ENCODE data around the gene DCAF8. TPM values are rescaled to one million over a fixed set of nuclear protein-coding genes. Genes with fewer than 3 reads are reported as not detected.

Gene DCAF8
- total RNA-seq, 1 experiment from 2014 or later, result 143 TPM

- H3K4me3 Mint-ChIP-seq, result no peak overlapping the region
- H3K27ac Mint-ChIP-seq, result no peak overlapping the region; the same call in 1 of the 2 replicates
- H3K4me1 Mint-ChIP-seq, result peaks cover 64% of the 10 kb centered on the region
- ChIA-PET POLR2A (interaction anchor here (0.7 kb wide), 1 partner anchor 56 kb away, joined by 8 read pairs; no protein-coding TSS in a partner anchor), CTCF (interaction anchor here (1.4 to 5.4 kb wide), 14 partner anchors 10 to 209 kb away, joined by 4 to 71 read pairs (median 11); partner anchors contain the start of genes ATP1A2 and CASQ1)
- peaks cover 19% of the 10 kb centered on the region for H3K27me3 Mint-ChIP-seq (ENCODE audit: low read depth)
- H3K9me3 Mint-ChIP-seq, result no peaks in the 10 kb centered on the region
- no peak for DNase-seq (ENCODE audit: low spot score)
- no peaks in the 10 kb centered on the region for H3K36me3 Mint-ChIP-seq
- no peak for TF ChIP-seq MYBL2 (CRISPR knock-in tag; IDR thresholded peaks at IDR 0.05)
- TF ChIP-seq AR (CRISPR knock-in tag; IDR thresholded peaks at IDR 0.05), result no peak
- no peak for TF ChIP-seq MLX (CRISPR knock-in tag; IDR thresholded peaks at IDR 0.05)
- TF ChIP-seq USF1 (CRISPR knock-in tag; IDR thresholded peaks at IDR 0.05), result no peak
- ATAC-seq, result no peak
These were observed 94.3 kb downstream of the DCAF8 start for GRCh38 chr1:160168016-160168415.

GRCh38 chr1:160167580-160167979 is 94.8 kb downstream of the DCAF8 start:
- H3K36me3 Mint-ChIP-seq, result no peaks in the 10 kb centered on the region
- POLR2A ChIA-PET, result interaction anchor here (0.7 kb wide), 1 partner anchor 55 kb away, joined by 8 read pairs; no protein-coding TSS in a partner anchor
- DNase-seq (ENCODE audit: low spot score) (no peak), ATAC-seq (no peak; the same call in 1 of the 2 replicates)
- H3K27ac Mint-ChIP-seq, result no peak overlapping the region
- H3K4me1 Mint-ChIP-seq, result peaks cover 61% of the 10 kb centered on the region
- peaks cover 15% of the 10 kb centered on the region for H3K27me3 Mint-ChIP-seq (ENCODE audit: low read depth)
- H3K9me3 Mint-ChIP-seq, result no peaks in the 10 kb centered on the region
- H3K4me3 Mint-ChIP-seq, result no peak overlapping the region
- CTCF ChIA-PET, result interaction anchor here (0.7 to 5.4 kb wide), 16 partner anchors 9 to 163 kb away, joined by 3 to 71 read pairs (median 7); partner anchors contain the start of genes ATP1A2, ATP1A4 and CASQ1
- TF ChIP-seq ATF3 (CRISPR knock-in tag; conservative IDR thresholded peaks at IDR 0.05) (no peak), ZNF425 (CRISPR knock-in tag; conservative IDR thresholded peaks at IDR 0.05) (no peak), E2F4 (CRISPR knock-in tag; IDR thresholded peaks at IDR 0.05; ENCODE audit: borderline replicate concordance, low read depth) (no peak), FOXP1 (CRISPR knock-in tag; IDR thresholded peaks at IDR 0.05; ENCODE audit: borderline replicate concordance) (no peak), ZNF512 (CRISPR knock-in tag; IDR thresholded peaks at IDR 0.05; ENCODE audit: borderline replicate concordance) (no peak), ZNF263 (CRISPR knock-in tag; IDR thresholded peaks at IDR 0.05; ENCODE audit: low read depth) (no peak), ZNF416 (CRISPR knock-in tag; IDR thresholded peaks at IDR 0.05) (no peak), NR3C1 (CRISPR knock-in tag; conservative IDR thresholded peaks at IDR 0.05; ENCODE audit: low read depth) (no peak), NR1H2 (CRISPR knock-in tag; IDR thresholded peaks at IDR 0.05) (no peak), JAZF1 (CRISPR knock-in tag; IDR thresholded peaks at IDR 0.05) (no peak), CDX4 (CRISPR knock-in tag; IDR thresholded peaks at IDR 0.05; ENCODE audit: borderline replicate concordance) (no peak), MLX (CRISPR knock-in tag; IDR thresholded peaks at IDR 0.05) (no peak), TEAD4 (CRISPR knock-in tag; IDR thresholded peaks at IDR 0.05) (no peak), GABPB1 (CRISPR knock-in tag; IDR thresholded peaks at IDR 0.05) (no peak)
- TF ChIP-seq, protein P1, sequence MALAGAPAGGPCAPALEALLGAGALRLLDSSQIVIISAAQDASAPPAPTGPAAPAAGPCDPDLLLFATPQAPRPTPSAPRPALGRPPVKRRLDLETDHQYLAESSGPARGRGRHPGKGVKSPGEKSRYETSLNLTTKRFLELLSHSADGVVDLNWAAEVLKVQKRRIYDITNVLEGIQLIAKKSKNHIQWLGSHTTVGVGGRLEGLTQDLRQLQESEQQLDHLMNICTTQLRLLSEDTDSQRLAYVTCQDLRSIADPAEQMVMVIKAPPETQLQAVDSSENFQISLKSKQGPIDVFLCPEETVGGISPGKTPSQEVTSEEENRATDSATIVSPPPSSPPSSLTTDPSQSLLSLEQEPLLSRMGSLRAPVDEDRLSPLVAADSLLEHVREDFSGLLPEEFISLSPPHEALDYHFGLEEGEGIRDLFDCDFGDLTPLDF (CRISPR knock-in tag; IDR thresholded peaks at IDR 0.05), result no peak

Data from WTC11 (cell line).